SU-DHL-6 (cell line): ENCODE results near the gene NUP98.

Source experiments
- H2AFZ ChIP-seq: fragments of 200-600 bp; sonication (generic); 2 replicates; pipeline ENCODE4 v1.6.1; 2014; ENCODE audit warnings: low read depth, mild to moderate bottlenecking, moderate library complexity, mixed read lengths, antibody characterized with exemption, low read length; ENCODE audit not compliant: severe bottlenecking
- H3F3A ChIP-seq: fragments of 200-600 bp; shearing (Covaris generic); 2 replicates; pipeline ENCODE4 v1.6.0; 2016; ENCODE audit warnings: antibody characterized with exemption, mild to moderate bottlenecking; ENCODE audit not compliant: insufficient read depth
- H3K27ac ChIP-seq: fragments of 200-600 bp; sonication (generic); 2 replicates; pipeline ENCODE4 v1.5.1; 2016; ENCODE audit warnings: low read depth, mild to moderate bottlenecking, low read length, moderate library complexity, mixed read lengths
- H3K27me3 ChIP-seq: fragments of 200-600 bp; sonication (generic), shearing (Covaris generic); 2 replicates; pipeline ENCODE4 v1.6.0; 2014; ENCODE audit warnings: mild to moderate bottlenecking, low read length
- H3K36me3 ChIP-seq: fragments of 200-600 bp; sonication (generic); 2 replicates; pipeline ENCODE4 v1.6.1; 2014; ENCODE audit warnings: mild to moderate bottlenecking, low read length, mixed read lengths
- H3K4me2 ChIP-seq: fragments of 300-600, 200-600 bp; shearing (Covaris generic), sonication (generic); 2 replicates; pipeline ENCODE4 v1.6.0; 2014; ENCODE audit warnings: low read length, low read depth, mild to moderate bottlenecking; ENCODE audit not compliant: poor library complexity, severe bottlenecking
- H3K4me3 ChIP-seq: fragments of 200-600 bp; sonication (generic); 2 replicates; pipeline ENCODE4 v1.5.1; 2014; ENCODE audit warnings: antibody characterized with exemption, low read length, mild to moderate bottlenecking, mixed read lengths; ENCODE audit not compliant: insufficient read depth, poor library complexity, severe bottlenecking
- H3K79me2 ChIP-seq: fragments of 200-600 bp; sonication (generic); 2 replicates; pipeline ENCODE4 v1.6.1; 2014; ENCODE audit warnings: mild to moderate bottlenecking, low read length, moderate library complexity; ENCODE audit not compliant: insufficient read depth
- H3K9ac ChIP-seq: fragments of 200-600 bp; sonication (generic); 2 replicates; pipeline ENCODE4 v1.7.0; 2014; ENCODE audit warnings: mild to moderate bottlenecking, low read length
- H3K9me2 ChIP-seq: fragments of 200-600 bp; sonication (generic); replicated peaks from 2 replicates; pipeline ENCODE4 v1.6.1; 2014; ENCODE audit warnings: low read length; ENCODE audit not compliant: insufficient read depth
- H3K9me3 ChIP-seq: fragments of 200-600 bp; sonication (generic); 2 replicates; pipeline ENCODE4 v1.6.1; 2014; ENCODE audit warnings: low read length, mixed read lengths; ENCODE audit not compliant: insufficient read depth
- H4K20me1 ChIP-seq: fragments of 200-600 bp; sonication (generic); 2 replicates; pipeline ENCODE4 v1.6.1; 2014; ENCODE audit warnings: low read depth, mild to moderate bottlenecking, antibody characterized with exemption, low read length, moderate library complexity, mixed read lengths
- EZH2phosphoT487 ChIP-seq: fragments of 200-600 bp; sonication (generic), shearing (Covaris generic); conservative IDR thresholded peaks from 2 replicates; pipeline ENCODE4 v1.6.1; 2018; ENCODE audit warnings: mild to moderate bottlenecking, antibody characterized with exemption, low read length, moderate library complexity, mixed read lengths
- TF ChIP-seq, protein P1 (sequence below): fragments of 200-600 bp; sonication (generic); IDR thresholded peaks from one replicate; pipeline ENCODE4 v1.5.1; 2017; ENCODE audit warnings: antibody characterized with exemption, mild to moderate bottlenecking, low read length, moderate library complexity; ENCODE audit not compliant: insufficient read depth, poor library complexity, severe bottlenecking

Gene NUP98

DNA sequence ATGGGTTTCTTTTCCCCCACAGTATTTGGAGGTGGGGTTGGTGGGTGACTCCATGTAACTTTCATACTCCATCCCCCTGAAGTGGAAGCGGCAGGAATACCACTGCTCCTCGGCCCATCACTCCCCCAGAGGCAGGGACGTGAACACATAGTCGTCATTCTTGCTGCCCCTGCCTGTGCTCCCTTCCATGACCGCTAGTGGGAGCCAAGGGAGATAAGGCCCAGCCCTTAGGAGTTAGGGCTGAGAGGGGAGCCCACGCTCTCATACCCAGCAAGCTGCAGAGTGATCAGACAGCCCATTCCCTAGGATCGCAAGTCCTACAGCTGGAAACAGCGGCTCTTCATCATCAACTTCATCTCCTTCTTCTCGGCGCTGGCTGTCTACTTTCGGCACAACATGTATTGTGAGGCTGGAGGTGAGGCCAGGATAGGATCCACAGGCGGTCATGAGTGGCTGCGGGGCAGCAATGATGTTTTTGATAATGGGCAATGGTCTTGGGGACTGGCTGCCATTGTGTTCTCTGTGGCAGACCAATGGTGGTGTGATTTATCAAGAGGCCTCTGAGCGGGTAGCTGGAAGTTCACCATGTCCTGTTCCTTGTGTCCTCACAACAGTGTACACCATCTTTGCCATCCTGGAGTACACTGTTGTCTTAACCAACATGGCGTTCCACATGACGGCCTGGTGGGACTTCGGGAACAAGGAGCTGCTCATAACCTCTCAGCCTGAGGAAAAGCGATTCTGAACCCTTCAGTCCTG lies 27.5 kb upstream of the NUP98 start:
- Histone ChIP-seq H3K36me3 (no peaks in the 10 kb centered on the region), H4K20me1 (no peaks in the 10 kb centered on the region), H3K27ac (no peak overlapping the region), H3K9ac (no peak overlapping the region), H3F3A (peaks cover 8% of the 10 kb centered on the region; the same call in 1 of the 2 replicates), H3K4me2 (no peak overlapping the region), H3K4me3 (no peak overlapping the region), H3K9me2 (no peaks in the 10 kb centered on the region), H3K79me2 (0 out of 2 replicates have a peak, but pooled peaks cover 4% of the 10 kb centered on the region), H3K9me3 (no peaks in the 10 kb centered on the region), H2AFZ (no peak overlapping the region), H3K27me3 (no peaks in the 10 kb centered on the region)
- TF ChIP-seq, protein P1, sequence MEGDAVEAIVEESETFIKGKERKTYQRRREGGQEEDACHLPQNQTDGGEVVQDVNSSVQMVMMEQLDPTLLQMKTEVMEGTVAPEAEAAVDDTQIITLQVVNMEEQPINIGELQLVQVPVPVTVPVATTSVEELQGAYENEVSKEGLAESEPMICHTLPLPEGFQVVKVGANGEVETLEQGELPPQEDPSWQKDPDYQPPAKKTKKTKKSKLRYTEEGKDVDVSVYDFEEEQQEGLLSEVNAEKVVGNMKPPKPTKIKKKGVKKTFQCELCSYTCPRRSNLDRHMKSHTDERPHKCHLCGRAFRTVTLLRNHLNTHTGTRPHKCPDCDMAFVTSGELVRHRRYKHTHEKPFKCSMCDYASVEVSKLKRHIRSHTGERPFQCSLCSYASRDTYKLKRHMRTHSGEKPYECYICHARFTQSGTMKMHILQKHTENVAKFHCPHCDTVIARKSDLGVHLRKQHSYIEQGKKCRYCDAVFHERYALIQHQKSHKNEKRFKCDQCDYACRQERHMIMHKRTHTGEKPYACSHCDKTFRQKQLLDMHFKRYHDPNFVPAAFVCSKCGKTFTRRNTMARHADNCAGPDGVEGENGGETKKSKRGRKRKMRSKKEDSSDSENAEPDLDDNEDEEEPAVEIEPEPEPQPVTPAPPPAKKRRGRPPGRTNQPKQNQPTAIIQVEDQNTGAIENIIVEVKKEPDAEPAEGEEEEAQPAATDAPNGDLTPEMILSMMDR, result peak; percentile 93
- no peak for TF ChIP-seq EZH2phosphoT487

DNA sequence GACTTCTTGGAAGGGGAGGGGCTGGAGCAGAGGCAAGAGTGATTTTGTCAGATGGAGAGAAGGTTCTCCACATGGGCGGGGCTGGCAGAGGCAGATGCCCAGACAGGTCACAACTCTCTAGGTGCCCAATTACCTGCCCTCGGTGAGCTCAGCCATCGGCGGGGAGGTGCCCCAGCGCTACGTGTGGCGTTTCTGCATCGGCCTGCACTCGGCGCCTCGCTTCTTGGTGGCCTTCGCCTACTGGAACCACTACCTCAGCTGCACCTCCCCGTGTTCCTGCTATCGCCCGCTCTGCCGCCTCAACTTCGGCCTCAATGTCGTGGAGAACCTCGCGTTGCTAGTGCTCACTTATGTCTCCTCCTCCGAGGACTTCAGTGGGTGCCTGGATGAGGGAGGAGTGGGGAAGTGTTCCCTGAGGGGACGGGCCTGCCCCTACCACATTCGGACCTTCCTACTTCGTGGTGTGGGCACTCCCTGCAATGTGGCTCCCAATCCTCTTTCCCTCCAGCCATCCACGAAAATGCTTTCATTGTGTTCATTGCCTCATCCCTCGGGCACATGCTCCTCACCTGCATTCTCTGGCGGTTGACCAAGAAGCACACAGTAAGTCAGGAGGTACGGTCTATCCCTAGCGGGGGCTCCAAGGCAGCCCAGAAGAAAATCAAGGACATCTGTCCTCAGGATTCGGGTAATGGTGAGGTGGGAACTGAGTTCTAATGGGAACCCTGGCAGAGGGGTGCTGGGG lies 26.6 kb upstream of the NUP98 start:
- Histone ChIP-seq H2AFZ (no peak overlapping the region), H3K9me2 (no peaks in the 10 kb centered on the region), H3K79me2 (no peaks in the 10 kb centered on the region), H3K27me3 (no peaks in the 10 kb centered on the region), H3K27ac (no peak overlapping the region), H3K9ac (no peak overlapping the region), H3K9me3 (no peaks in the 10 kb centered on the region), H3K36me3 (no peaks in the 10 kb centered on the region), H4K20me1 (no peaks in the 10 kb centered on the region), H3K4me3 (no peak overlapping the region), H3F3A (peaks cover 8% of the 10 kb centered on the region; the same call in 1 of the 2 replicates), H3K4me2 (no peak overlapping the region)
- TF ChIP-seq EZH2phosphoT487, result no peak
- TF ChIP-seq, protein P1, result no peak

DNA sequence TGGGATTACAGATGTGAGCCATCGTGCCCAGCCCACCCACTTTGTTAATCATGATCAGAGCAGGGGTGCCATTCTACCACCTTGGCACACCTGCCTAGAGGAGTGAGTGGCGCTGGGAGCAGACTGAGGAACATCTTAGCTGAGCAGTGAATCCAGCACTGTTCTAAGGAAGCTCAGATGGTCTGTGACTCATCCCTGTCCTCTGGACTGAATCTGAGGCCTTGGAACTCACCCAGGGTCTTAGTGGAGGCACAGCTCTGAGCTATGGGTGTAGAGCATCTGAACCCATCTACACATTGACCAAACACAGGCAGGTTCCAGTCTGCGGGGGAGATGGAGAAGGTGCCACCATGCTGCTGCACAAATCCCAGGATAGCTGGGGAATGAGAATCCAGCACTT lies 25.9 kb upstream of the NUP98 start:
- Histone ChIP-seq H3K27ac (no peak overlapping the region), H3K36me3 (no peaks in the 10 kb centered on the region), H3K79me2 (no peaks in the 10 kb centered on the region), H3K4me3 (no peak overlapping the region), H3K9me2 (no peaks in the 10 kb centered on the region), H4K20me1 (no peaks in the 10 kb centered on the region), H3K9ac (no peak overlapping the region), H3F3A (peaks cover 8% of the 10 kb centered on the region; the same call in 1 of the 2 replicates), H3K9me3 (no peaks in the 10 kb centered on the region), H3K27me3 (no peaks in the 10 kb centered on the region), H3K4me2 (no peak overlapping the region), H2AFZ (no peak overlapping the region)
- no peak for TF ChIP-seq EZH2phosphoT487
- TF ChIP-seq, protein P1, result no peak
